SHP77 treated with DMSO at 0.1 percent for 48 hours (cell line): Measurements from ENCODE around the gene ZNF362.

Experiments
- DNase-seq: peaks from one replicate; lab custom pipeline; 2025; lab: John Stamatoyannopoulos, UW

The ZNF362 gene

GRCh38 chr1:33327587-33328325 is 71.5 kb downstream of the ZNF362 start:
- no peak for DNase-seq

- no peak for DNase-seq
Measured at GRCh38 chr1:33328817-33329216, 72.5 kb downstream of the ZNF362 start.

GRCh38 chr1:33329600-33330305 is 73.5 kb downstream of the ZNF362 start:
- DNase-seq: no peak

DNA sequence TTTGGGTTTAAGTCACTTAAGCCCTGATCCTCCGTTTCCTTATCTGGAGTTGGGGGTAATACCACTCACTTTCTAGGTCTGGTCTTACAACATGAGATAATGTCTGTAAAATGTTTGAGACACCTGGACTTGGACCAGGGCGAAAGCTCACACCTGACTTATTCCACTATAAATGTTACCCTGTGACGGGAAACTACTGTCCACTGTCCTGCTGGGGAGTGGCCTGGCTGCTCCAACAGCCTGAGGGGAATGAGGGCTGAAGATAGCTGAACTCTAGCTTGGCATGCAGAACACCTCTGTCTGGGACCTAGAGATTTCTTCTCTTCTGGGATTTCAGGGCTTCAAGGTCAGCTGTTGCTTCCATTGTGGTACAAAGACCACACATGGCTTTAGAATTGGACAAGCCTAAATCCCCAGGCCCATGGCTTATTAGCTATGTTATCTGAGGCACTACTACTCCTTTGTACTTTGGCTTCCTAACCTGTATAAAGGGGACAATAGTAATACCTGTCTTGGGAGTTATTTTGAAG is 74.1 kb downstream of the ZNF362 start:
- no peak for DNase-seq

- DNase-seq: no peak
Measured at GRCh38 chr1:33330906-33331305, 74.6 kb downstream of the ZNF362 start.

DNA sequence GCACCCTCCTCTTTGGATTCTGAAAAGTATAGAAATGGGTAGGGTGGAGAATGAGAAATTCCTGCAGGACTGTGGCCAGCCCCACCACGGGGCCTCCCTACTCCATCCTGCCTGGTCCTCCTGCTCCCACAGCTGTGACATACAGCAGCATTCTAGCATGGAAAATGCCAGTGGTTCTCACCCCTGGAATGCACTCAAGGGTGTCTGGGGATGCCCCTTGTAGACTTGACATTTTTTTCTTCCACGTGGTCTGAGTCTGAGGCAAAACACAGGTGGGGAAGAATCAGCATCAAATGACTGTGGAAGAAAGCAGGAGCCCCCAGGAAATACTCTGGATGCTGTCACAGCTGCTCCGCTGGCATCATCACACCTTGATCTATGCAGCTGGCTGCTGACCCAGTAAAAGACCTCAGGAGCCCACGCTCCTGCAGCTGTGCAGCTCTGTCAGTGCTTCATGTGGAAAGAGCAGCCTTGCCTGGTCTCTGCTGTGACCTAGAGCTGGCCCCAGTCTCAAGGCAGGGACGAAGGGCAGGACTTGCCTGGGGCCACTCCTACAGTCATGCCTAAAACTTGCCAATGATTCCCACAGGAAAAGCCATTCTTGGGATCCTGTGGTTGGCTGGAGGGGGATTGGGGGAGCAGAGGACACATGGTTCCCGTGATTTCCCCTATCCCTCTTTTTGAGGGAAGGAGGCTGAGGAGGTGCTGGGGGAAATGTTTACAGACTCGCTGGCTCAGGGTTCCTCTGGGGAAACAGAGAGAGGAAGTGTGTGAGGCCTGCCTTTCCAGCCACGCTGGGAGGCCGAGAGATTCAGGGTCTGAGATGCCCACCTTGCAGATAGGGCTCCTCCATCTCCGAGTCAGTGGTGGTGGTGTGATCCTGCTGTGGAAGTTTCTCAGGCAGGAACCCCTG is 75.4 kb downstream of the ZNF362 start:
- DNase-seq: no peak

- DNase-seq: no peak
Measured at GRCh38 chr1:33332357-33332789, 76.1 kb downstream of the ZNF362 start.

GRCh38 chr1:33332881-33333280 is 76.6 kb downstream of the ZNF362 start:
- no peak for DNase-seq

DNA sequence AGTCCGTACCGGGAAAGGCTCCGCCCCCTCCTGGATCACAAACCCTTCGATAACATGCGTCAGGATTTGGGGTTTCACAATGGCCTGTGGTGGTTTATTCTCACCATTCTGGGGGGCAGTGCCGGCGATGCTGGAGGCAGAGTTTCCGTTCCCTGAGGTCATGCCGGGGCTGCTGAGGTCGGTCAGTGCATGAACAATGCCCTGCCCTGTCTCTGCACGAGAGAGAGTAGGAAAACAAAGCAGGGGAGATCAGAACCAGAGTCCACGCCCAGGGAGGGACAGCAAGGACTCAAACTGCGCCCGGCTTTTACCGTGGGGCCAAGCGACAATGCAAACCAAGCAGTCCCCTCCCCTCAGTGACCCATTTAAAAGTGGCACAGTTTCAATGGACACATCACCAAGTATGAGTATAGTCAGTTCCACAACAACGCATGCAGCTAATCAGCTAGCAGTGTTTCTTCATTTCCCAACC is 77.8 kb downstream of the ZNF362 start:
- DNase-seq: no peak

DNA sequence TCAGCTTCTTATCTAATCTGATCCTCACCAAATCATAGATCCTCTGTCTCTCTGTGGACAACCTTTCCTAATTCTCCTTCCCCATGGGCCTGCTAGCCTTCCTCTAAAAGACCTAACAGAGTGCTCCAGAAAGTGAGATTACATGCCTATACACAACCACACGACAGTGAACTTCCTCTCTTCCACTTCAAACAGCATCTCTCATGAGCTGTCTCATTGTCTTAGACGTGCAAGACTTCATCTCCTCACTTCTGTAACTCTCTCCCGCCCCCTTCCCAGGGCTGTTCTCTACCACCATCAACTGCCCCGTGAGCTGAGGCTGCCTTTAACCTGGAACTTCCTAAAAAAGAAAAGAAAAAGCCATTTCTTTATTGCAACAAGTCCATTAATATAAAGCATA is 78.7 kb downstream of the ZNF362 start:
- DNase-seq: no peak

DNA sequence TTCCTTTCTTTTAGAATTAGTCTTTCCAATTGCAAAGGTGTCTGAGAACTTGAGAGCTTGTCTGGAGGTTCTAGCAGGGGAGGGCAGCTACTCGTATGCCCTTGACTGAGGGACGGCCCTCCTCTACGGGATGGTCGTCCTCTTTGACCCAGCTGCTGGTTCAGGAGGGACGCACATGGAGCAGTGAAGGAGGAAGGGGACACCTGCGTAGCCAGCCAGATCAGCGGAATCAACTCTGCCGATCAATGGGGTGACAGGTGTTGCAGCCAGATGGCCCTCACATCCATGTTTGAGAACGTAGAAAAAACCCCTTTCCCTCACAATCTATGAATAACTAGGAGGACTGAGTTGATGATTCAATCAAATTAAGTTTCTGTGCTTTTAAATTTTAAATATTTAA is 80.3 kb downstream of the ZNF362 start:
- peak; percentile 72 for DNase-seq

DNA sequence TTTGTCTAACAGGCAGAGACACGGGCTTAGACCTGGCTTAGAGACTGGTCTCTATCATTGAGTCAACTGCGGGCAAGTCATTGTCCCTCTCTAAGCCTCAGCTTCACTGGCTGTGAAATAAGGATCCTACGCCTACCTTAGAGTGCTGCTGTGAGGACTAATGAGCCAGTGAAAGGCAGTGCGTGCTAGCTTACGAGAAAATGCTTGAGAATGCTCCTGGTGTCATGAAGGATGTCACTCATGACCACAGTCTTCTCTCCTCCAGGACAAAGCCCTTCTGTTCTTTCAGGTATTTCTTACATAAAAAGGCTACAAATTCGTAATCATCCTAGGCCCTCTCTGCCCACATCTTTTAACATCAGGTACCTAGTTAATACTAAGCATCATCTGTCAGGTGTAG is 81.1 kb downstream of the ZNF362 start:
- no peak for DNase-seq

GRCh38 chr1:33338048-33338439 is 81.8 kb downstream of the ZNF362 start:
- DNase-seq: no peak

- DNase-seq: no peak
Measured at GRCh38 chr1:33338440-33339211, 82.3 kb downstream of the ZNF362 start.

DNA sequence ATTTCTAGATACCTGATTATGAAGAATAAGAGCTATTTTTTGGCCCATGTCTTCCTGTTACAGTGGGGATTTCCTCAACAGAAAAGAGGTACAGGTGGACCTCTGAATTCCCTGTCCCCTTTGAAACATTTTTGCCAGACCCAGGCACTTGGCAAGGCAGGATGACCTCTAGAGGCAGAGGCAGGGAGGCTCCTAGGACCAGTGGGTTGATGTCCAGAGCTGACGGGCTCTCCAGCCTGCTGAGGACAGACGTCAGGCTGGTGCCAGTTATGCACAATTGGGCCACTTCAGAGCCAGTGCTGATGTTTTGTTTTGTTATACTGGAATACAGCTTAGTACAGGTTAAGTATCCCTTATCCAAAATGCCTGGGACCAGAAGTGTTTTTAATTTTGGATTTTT is 83.1 kb downstream of the ZNF362 start:
- DNase-seq: no peak

DNA sequence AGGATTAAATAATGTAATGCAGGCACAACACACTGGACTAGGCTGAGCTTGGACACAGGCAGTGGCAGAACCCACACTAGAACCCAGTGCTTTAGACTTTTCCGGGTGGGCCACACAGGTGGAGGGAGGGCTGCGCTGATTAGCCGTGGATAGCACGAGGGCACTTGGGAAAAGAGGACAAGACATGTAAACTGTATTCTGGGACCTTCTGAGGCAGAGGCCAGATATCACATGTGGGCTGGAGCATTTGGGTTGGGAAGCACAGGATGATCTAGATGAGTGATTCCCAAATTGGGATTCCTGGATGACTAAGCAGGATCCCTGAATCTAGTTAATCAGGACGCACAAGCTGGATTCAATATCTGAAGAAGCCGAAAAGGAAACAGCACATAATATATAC is 84.9 kb downstream of the ZNF362 start:
- DNase-seq: no peak

DNA sequence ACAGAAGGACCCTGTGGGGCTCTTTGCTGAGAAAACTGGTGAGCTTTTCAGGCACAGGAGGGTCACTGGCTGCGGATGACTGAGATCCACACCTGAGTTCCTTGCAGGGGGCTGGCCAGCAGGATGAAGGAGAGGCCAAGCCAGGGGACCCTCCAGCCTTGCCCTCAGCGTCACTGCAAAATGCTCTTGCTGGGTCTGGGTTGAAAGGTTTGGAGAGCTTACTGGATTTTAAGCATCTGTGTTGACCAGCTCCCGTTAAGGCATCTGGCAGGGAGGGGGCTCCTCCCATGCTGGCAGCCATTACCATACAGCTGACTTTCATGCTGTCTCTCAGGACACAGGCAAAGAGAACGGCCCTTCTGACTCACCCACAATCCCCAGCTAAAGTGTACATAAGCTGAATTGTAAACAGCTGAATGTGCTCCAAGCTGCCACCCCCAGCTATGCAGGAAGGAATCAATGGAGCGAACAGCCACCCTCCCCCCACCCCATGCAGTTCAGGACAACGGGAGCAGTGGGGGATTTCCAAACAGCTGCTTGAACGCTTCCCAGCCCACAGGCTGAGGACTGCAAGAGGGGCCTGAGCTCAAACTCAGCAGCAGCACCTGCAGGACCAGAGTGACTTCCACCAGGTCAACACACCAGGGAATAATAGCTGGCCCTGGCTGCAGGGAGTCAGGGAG is 85.9 kb downstream of the ZNF362 start:
- DNase-seq: peak; percentile 98

DNA sequence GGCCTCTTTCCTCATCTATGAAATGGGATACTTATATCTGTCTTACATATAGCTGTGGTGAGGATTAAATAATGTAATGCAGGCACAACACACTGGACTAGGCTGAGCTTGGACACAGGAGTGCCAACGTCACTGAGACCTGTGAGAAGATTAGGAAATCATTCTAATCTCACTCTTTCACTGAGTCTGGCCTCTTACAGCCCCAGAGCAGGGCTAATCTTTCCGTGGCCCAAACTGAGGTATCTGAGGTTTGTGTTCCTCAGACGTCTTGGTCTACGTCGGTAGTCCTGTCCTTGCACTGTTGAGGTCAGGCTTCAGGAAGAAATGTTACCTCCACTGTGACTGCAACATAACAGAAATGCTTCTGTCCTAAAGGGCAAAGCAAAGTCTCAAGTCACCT is 87.2 kb downstream of the ZNF362 start:
- no peak for DNase-seq

GRCh38 chr1:33344896-33345560 is 88.7 kb downstream of the ZNF362 start:
- DNase-seq: no peak

- DNase-seq: no peak
Measured at GRCh38 chr1:33346533-33346926, 90.2 kb downstream of the ZNF362 start.
